ENCODE results near the gene ZNF579.
"Not testable (repeated sequence)": the region's sequence is repeated elsewhere in the genome, so short reads cannot be mapped to it uniquely, and the experiment has no call there.

Gene ZNF579

DNA sequence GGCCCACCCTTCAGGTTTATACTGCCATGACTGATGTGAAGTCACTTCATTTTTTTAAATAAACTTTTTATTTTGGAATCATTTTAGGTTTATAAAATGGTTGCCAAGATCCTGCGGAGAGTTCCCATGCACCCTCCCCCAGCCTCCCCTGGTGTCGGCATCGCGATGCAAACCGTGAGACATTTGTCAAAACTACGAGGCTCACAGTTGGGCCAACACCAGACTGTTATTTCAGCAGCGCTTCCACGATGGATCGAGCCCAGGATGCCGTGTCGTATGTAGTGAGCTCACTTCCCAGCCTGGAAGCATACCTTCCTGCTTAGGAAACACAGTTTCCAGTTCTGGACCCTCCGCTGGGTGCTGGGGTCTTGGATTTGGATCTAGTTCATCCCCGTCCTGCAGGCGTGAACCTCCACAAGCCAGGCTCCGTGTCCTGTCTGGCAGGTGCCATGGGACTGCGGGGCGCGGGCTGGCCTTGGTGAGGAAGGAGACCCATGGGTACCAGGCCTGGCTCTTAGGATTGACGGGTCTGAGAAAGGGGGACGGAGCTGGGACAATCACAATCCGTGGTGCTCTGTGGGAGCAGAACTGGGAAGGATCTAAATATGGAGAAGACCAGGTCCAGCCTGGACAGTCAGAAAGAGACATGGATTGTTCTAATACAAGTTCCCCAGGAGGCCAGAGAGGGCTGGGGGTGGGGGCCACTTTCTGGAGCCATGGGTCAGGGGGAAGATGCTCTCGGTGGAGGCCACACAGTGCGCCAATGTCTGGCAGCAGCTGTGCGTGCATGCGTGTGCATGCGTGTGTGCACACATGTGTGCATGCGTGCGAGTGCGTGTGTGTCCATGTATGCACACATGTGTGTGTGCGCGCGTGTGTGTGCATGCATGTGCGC, 41.3 kb downstream of the ZNF579 start:
- no peak for DNase-seq

GRCh38 chr19:55538132-55538531, 42.5 kb downstream of the ZNF579 start:
- no peak for DNase-seq

DNA sequence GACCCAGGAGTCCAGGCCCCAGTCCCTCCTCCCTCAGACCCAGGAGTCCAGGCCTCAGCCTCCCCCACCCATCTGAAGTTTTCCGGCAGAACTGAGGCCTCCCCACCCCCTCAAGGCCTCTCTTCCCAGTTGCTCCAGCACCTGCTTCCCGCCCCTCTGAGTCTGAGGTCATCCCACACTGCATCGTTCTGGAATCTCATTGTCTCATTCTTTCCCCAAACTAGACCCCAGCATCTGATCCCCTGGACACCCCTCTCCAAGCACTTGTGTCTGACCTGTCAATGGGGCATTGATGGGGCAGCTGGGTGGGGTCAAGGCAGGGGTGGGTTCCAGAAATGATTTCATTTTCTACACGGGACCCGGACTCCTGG, 42.9 kb downstream of the ZNF579 start:
- no peak for DNase-seq

DNA sequence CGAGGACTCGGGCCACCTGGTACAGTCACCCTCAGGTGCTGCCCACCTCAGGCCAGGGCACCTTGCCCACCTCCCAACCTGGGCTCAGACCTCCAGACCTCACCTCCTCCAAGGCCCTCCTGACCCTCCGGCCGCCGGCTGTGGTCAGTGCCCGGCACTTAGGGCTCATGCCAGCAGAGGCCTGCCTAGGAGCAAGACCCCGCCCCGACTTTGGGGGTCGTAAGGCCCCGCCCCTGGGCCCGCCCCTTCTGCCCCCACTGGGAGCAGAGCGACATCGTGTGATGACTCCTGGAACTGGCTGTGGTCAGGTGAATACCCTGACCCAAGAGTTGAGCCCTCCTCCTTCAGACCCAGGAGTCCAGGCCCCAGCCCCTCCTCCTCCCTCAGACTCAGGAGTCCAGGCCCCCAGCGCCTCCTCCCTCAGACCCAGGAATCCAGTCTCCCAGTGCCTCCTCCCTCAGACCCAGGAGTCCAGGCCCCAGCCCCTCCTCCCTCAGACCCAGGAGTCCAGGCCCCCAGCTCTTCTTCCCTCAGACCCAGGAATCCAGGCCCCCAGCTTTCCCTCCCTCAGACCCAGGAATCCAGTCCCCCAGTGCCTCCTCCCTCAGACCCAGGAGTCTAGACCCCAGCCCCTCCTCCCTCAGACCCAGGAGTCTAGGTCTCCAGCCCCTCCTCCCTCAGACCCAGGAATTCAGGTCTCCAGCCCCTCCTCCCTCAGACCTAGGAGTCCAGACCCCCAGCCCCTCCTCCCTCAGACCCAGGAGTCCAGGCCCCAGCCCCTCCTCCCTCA, 43.5 kb downstream of the ZNF579 start, which contains the start of gene SBK2:
Gene SBK2 (minus strand): TSS at position 183 of the 790 bp plus-strand sequence. CDS start 839 bp downstream, outside the sequence.
- no peak for DNase-seq

DNA sequence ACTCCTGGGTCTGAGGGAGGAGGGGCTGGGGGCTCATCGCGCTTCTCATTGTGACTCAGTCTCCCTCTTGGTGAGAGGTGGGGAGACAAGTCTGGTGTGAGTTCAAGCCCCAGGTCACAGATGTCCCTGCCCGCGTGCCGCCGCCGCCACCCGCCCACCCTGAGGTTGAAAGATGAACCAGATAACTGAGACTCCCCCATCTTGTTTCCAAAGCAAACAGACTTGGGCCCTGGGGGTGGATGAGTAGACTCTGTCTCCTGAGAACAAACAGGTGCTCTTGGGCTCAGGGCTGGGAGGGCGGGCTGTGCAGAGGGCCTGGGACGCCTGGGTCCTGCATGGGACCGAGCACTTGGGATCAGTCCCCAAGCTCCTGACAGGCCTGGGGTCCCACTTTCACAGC, 44.3 kb downstream of the ZNF579 start:
- no peak for DNase-seq

- no peak for DNase-seq
Observed at GRCh38 chr19:55535965-55536350, 44.7 kb downstream of the ZNF579 start.

DNA sequence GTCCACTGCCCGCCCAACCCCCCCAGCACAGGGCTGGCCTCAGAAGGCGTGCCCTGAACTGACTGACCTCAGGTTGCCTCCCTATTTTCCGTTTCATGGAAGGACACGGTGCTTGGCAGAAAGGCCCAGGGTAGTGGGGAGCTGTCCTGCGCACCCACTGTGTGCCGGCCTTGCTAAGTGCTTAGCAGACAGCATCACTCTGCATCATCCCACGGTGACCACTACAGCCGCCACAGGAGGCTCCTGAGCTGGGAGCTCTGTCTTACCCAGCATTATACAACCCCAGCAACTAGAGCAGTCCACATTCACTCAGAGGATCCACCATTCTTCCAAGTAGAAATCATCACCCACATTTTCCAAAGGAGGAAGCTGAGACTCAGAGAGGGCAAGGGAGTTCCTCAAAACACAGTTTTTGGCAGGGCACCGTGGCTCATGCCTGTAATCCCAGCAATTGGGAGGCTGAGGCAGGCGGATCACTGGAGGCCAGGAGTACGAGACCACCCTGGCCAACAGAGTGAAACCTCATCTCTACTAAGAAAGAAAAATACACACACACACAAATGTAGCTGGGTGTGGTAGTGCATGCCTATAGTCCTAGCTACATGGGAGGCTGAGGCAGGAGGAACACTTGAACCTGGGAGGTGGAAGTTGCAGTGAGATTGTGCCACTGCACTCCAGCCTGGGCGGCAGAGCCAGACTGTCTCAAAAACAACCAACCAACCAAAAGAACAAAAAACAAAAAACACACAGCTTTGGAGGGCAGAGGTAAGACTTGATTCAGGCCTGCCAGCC, 45.3 kb downstream of the ZNF579 start:
- DNase-seq: no peak

GRCh38 chr19:55534280-55534679, 46.4 kb downstream of the ZNF579 start:
- DNase-seq: not testable (repeated sequence)

DNA sequence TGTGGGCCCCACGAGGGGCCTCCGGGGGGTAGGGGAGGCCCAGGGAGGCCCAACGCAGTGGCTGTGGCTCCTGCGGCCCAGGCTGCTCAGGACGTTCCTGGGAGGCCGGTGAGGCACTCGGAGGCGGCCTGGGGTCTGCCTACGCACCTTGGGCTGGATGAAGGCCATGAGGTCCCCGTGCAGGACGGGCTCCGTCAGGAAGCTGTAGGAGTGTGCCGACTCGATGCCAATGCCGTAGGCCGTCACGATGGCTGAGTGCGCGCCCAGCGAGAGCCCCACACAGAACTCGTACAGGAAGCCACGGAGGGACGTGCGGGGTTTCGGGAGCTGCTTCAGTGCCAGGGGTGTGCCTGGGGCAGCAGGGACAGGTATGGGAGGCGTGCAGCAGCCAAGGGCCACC, 49.7 kb downstream of the ZNF579 start:
- no peak for DNase-seq

DNA sequence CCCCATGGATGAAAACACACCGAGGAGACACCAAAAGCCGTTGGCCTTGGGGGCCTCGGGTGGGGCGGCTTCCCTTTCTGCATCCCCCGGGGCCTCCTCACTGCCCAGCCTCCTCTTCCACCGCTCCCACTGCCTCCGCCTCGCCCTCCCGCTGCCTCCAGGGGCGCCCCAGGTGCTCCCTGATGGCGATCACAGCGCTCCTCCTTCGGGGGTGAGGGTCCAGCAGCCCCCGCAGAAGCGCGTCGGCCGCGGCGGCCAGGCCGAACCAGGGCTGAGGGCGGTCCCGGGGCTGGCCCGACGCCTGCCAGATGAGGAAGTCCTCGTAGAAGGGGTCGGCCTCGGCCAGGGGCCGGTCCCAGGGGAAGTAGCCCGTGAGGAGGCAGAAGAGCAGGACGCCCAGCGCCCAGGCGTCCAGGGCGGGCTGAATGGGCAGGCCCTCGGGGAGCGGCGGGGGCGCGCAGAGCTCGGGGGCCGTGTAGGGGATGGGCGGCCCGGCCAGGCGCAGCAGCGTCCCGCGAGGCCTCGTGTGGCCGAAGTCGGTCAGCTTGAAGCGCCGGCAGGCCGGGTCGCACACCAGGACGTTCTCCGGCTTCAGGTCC, 50.9 kb downstream of the ZNF579 start:
- DNase-seq: no peak

- no peak for DNase-seq
Observed at GRCh38 chr19:55528030-55528803, 52.4 kb downstream of the ZNF579 start.

GRCh38 chr19:55527197-55528029, 53.2 kb downstream of the ZNF579 start:
- no peak for DNase-seq

Measured in activated CD8-positive, alpha-beta memory T cell treated with anti-CD3 and anti-CD28 coated beads for 24 hours (primary cell).